ENCODE measurements around the gene IL1R2.

- TF ChIP-seq POLR2A (IDR thresholded peaks at IDR 0.05) (no peak), CTCF (IDR thresholded peaks at IDR 0.05) (no peak), POLR2AphosphoS5 (IDR thresholded peaks at IDR 0.05) (no peak)
These were observed 73.2 kb downstream of the IL1R2 start for GRCh38 chr2:102064679-102065674.

All from suprapubic skin (tissue), 4 donors.